ENCODE data around the gene MFSD12. TPM values are rescaled to one million over a fixed set of nuclear protein-coding genes. Genes with fewer than 3 reads are reported as not detected.
A peak's percentile ranks its signal among the peaks of the same experiment; 100 is the strongest.
"Not testable (repeated sequence)": the region's sequence is repeated elsewhere in the genome, so short reads cannot be mapped to it uniquely, and the experiment has no call there.

Gene MFSD12
- polyA plus RNA-seq, 1 donor from 2014 or later: 51.9 TPM

GRCh38 chr19:3590991-3591659 lies 33.7 kb upstream of the MFSD12 start:
- H3K27ac Mint-ChIP-seq: no peak overlapping the region
- H3K27me3 Mint-ChIP-seq: peaks cover 3% of the 10 kb centered on the region
- H3K9me3 Mint-ChIP-seq: no peaks in the 10 kb centered on the region
- H3K4me1 Mint-ChIP-seq: no peaks in the 10 kb centered on the region
- H3K4me3 Mint-ChIP-seq: no peak overlapping the region
- no peaks in the 10 kb centered on the region for H3K36me3 Mint-ChIP-seq

GRCh38 chr19:3589949-3590348 lies 32.6 kb upstream of the MFSD12 start:
- Mint-ChIP-seq H3K36me3 (no peaks in the 10 kb centered on the region), H3K4me1 (no peaks in the 10 kb centered on the region), H3K27ac (no peak overlapping the region), H3K4me3 (no peak overlapping the region), H3K27me3 (peaks cover 3% of the 10 kb centered on the region), H3K9me3 (no peaks in the 10 kb centered on the region)

GRCh38 chr19:3589439-3589838 lies 32.1 kb upstream of the MFSD12 start:
- Mint-ChIP-seq H3K9me3 (no peaks in the 10 kb centered on the region), H3K36me3 (no peaks in the 10 kb centered on the region), H3K27ac (no peak overlapping the region), H3K27me3 (peaks cover 3% of the 10 kb centered on the region), H3K4me3 (no peak overlapping the region), H3K4me1 (no peaks in the 10 kb centered on the region)

GRCh38 chr19:3586707-3587346 lies 29.4 kb upstream of the MFSD12 start:
- Mint-ChIP-seq H3K4me1 (no peaks in the 10 kb centered on the region), H3K4me3 (peak overlapping the region in 1 of 4 donors; percentile 17)

GRCh38 chr19:3586127-3586626 lies 28.8 kb upstream of the MFSD12 start:
- Mint-ChIP-seq H3K9me3 (no peaks in the 10 kb centered on the region), H3K4me3 (peak overlapping the region in 1 of 4 donors; percentile 37), H3K4me1 (no peaks in the 10 kb centered on the region), H3K36me3 (no peaks in the 10 kb centered on the region), H3K27me3 (peaks cover 4% of the 10 kb centered on the region), H3K27ac (no peak overlapping the region)

More at GRCh38 chr19:3586707-3587346, 29.4 kb upstream of the MFSD12 start:
- Mint-ChIP-seq H3K9me3 (no peaks in the 10 kb centered on the region), H3K27ac (no peak overlapping the region), H3K36me3 (no peaks in the 10 kb centered on the region), H3K27me3 (peaks cover 4% of the 10 kb centered on the region)

GRCh38 chr19:3585301-3586126 lies 28.1 kb upstream of the MFSD12 start, which contains the start of gene GIPC3:
TSS of gene GIPC3 (plus strand) at chr19:3585478. CDS start at chr19:3585598, 120 bp downstream.
- Mint-ChIP-seq H3K4me1 (no peaks in the 10 kb centered on the region), H3K4me3 (peak within 1 kb of the TSS in 1 of 4 donors; percentile 37), H3K27ac (no peak within 1 kb of the TSS), H3K9me3 (no peaks in the 10 kb centered on the region), H3K36me3 (peaks cover 2% of the 10 kb centered on the region), H3K27me3 (peaks cover 4% of the 10 kb centered on the region)

GRCh38 chr19:3584036-3584802 lies 26.8 kb upstream of the MFSD12 start:
- not testable (repeated sequence) for H3K4me3 Mint-ChIP-seq, H3K4me1 Mint-ChIP-seq, H3K27ac Mint-ChIP-seq, H3K9me3 Mint-ChIP-seq, H3K27me3 Mint-ChIP-seq, H3K36me3 Mint-ChIP-seq

GRCh38 chr19:3581792-3582191 lies 24.4 kb upstream of the MFSD12 start:
- H3K9me3 Mint-ChIP-seq, H3K4me3 Mint-ChIP-seq, H3K36me3 Mint-ChIP-seq, H3K27ac Mint-ChIP-seq, H3K4me1 Mint-ChIP-seq, H3K27me3 Mint-ChIP-seq: not testable (repeated sequence)

GRCh38 chr19:3580156-3580934 lies 23.0 kb upstream of the MFSD12 start:
- Mint-ChIP-seq H3K4me3 (peak overlapping the region in 1 of 4 donors; percentile 57), H3K4me1 (peaks cover 1 to 2% (median 1%) of the 10 kb centered on the region in 3 donors), H3K27ac (no peak overlapping the region), H3K36me3 (peaks cover 3% of the 10 kb centered on the region), H3K27me3 (peaks cover 1% of the 10 kb centered on the region), H3K9me3 (no peaks in the 10 kb centered on the region)

GRCh38 chr19:3578390-3578789 lies 21.0 kb upstream of the MFSD12 start:
- H3K36me3 Mint-ChIP-seq: peaks cover 7% of the 10 kb centered on the region
- no peak overlapping the region for H3K27ac Mint-ChIP-seq
- no peak overlapping the region for H3K4me3 Mint-ChIP-seq
- H3K9me3 Mint-ChIP-seq: no peaks in the 10 kb centered on the region
- H3K4me1 Mint-ChIP-seq: peaks cover 3 to 5% (median 4%) of the 10 kb centered on the region in 3 donors
- peaks cover 1% of the 10 kb centered on the region for H3K27me3 Mint-ChIP-seq

GRCh38 chr19:3577723-3578344 lies 20.4 kb upstream of the MFSD12 start:
- no peak overlapping the region for H3K4me3 Mint-ChIP-seq
- H3K4me1 Mint-ChIP-seq: peaks cover 3 to 5% (median 4%) of the 10 kb centered on the region in 3 donors
- H3K27ac Mint-ChIP-seq: no peak overlapping the region
- H3K27me3 Mint-ChIP-seq: peaks cover 1% of the 10 kb centered on the region
- no peaks in the 10 kb centered on the region for H3K9me3 Mint-ChIP-seq
- peaks cover 7% of the 10 kb centered on the region for H3K36me3 Mint-ChIP-seq

GRCh38 chr19:3576696-3577443 lies 19.5 kb upstream of the MFSD12 start:
- Mint-ChIP-seq H3K27me3 (no peaks in the 10 kb centered on the region), H3K4me3 (peak overlapping the region in 3 of 4 donors; percentile 38 to 84 (median 65)), H3K4me1 (peaks cover 4 to 7% (median 5%) of the 10 kb centered on the region in 3 donors), H3K36me3 (peaks cover 7% of the 10 kb centered on the region), H3K27ac (no peak overlapping the region), H3K9me3 (no peaks in the 10 kb centered on the region)

All from IgD-negative memory B cell (primary cell).